GM21723 (cell line): ENCODE measurements around the gene IL1RAPL2.
"Not testable (repeated sequence)": the region's sequence is repeated elsewhere in the genome, so short reads cannot be mapped to it uniquely, and the experiment has no call there.

ENCODE experiments used
- ATAC-seq: cut with Tn5 transposase; IDR thresholded peaks from one replicate; pipeline ENCODE4 v1.9.1; 2021; ENCODE audit warnings: mild to moderate bottlenecking, moderate library complexity; ENCODE audit not compliant: unreplicated experiment

IL1RAPL2 gene

GRCh38 chrX:104842646-104843045 lies 276.6 kb downstream of the IL1RAPL2 start:
- ATAC-seq: no peak

DNA sequence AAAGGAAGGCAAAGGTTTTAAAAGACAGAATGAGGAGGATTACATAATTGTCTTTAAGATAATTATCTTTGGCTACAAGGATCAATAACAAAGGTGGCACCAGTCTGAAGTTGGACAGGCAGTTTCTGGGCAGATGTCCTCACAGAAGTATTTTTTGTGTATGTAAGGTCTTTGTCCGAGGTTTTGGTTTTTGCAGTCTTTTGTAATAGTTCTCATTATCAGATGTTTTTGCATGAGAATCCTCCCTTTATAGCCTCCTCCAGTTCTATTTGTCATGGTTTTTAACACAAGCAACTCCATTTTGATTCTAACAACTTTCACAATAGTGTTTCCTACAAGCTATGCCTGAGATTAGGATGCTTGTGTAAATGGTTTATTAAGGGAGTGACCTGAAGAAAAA lies 286.2 kb downstream of the IL1RAPL2 start:
- no peak for ATAC-seq

- ATAC-seq: no peak
Measured at GRCh38 chrX:104854188-104854587, 288.2 kb downstream of the IL1RAPL2 start.

DNA sequence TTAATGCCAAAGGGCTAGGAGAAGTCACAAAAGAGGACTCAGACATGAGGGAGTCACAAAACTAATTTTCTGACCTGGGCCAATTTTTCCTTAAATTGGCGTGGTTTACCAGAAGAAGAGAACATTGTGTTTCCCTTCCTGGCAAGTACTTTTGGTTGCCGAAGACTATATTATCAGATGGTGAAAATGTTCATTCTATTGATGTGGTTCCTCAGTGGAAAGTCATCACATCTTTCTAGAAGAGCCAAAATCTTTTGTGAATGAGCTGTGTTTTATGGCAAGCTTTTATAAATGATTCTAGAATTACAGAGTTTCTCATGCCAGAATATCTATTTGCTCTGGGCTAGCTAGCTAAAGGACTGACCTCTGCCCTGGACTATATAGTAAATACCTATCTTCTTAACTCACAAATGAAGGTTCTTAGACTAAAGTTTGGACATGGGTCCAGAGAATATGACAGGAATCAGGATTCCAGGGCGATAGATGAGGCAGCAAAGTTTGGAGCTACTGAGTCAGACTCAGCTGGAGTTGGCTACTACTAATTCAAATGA lies 288.9 kb downstream of the IL1RAPL2 start:
- ATAC-seq: no peak

DNA sequence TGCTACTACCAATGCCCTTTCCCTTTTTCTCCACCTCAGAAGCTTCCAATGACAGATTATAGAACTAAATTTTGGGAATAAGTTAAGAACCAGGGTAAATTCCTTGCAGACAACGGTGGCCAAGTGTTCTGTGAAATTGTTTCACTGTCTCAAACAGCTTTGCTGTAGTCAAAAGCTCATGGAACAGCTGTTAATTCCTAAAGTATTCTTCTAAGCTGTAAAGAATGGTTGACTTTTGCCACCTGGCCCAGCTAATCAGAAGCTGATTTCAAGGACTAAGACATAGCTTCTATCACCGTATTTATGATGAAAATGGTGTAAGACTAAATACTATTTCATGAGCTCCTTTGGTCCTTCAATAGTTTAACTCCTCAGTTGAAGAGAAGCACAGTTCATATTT lies 297.5 kb downstream of the IL1RAPL2 start:
- no peak for ATAC-seq

GRCh38 chrX:104864296-104864695 lies 298.3 kb downstream of the IL1RAPL2 start:
- ATAC-seq: no peak

GRCh38 chrX:104877504-104877903 lies 311.5 kb downstream of the IL1RAPL2 start:
- no peak for ATAC-seq

GRCh38 chrX:104902070-104902469 lies 336.1 kb downstream of the IL1RAPL2 start:
- ATAC-seq: no peak

DNA sequence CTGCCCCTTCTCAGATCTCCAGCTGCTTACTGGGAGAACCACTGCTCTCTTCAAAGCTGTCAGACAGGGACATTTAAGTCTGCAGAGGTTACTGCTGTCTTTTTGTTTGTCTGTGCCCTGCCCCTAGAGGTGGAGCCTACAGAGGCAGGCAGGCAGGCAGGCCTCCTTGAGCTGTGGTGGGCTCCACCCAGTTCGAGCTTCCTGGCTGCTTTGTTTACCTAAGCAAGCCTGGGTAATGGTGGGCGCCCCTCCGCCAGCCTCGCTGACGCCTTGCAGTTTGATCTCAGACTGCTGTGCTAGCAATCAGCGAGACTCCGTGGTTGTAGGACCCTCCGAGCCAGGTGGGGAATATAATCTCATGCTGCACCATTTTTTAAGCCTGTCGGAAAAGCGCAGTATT lies 343.7 kb downstream of the IL1RAPL2 start:
- ATAC-seq: not testable (repeated sequence)

- no peak for ATAC-seq
Measured at GRCh38 chrX:104913348-104913747, 347.3 kb downstream of the IL1RAPL2 start.

- not testable (repeated sequence) for ATAC-seq
Measured at GRCh38 chrX:104914686-104915085, 348.7 kb downstream of the IL1RAPL2 start.

DNA sequence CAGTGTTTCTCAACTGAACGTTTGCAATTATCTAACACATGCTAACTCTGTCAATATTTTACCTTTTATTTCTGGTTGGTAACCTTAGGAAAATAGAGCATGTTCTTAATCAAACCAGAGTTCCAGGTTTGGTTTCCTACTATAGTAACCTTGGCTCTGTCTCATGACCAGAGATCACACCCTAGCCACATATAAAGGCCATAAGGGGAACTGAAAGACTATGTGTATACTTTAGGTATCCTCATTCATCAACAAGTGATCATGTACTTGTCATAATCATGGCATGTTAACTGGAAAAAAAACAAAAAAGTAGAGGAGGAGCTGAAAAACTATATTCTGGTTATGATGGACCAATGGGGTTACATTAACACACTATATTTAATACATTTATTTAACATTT lies 352.1 kb downstream of the IL1RAPL2 start:
- no peak for ATAC-seq

GRCh38 chrX:104921584-104922205 lies 355.7 kb downstream of the IL1RAPL2 start:
- no peak for ATAC-seq

GRCh38 chrX:104922206-104922621 lies 356.2 kb downstream of the IL1RAPL2 start:
- peak; percentile 99 for ATAC-seq

DNA sequence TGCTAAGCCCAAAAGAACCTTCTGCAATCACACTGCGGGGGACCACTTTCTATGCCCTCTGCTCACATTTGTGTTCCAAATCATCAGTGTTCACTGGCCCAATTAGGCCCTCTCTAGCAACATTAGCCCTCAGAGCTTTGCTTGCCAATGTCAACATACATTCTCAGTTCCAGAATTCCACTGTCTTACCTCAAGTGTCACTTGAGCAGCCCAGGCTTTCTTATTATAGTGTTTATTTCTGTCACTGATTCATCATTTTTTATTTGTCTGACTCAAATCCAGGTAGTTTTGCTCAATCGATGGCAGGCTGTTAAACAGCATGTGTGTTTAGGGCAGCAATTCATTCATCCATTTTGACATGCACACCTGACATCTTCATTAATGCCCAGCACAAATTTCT lies 363.3 kb downstream of the IL1RAPL2 start:
- no peak for ATAC-seq

DNA sequence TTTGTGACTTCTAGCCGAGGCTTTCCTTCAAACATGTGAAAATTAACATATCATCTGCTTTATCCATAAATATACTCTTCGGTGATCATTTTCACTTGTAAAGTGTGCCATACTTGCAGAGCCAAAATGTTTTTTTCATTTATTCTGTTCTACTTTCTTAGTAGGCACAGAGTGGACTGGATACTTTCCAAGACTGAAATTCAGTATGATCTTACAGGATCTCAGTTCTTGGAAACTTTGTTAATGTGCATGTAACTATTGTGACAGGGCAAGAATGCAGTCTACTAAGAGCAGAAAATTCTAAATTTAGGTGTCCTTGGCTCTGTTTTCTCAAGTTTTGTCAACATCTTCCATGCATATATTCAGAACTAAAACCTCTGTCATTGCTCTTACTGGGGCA lies 369.6 kb downstream of the IL1RAPL2 start:
- ATAC-seq: no peak

DNA sequence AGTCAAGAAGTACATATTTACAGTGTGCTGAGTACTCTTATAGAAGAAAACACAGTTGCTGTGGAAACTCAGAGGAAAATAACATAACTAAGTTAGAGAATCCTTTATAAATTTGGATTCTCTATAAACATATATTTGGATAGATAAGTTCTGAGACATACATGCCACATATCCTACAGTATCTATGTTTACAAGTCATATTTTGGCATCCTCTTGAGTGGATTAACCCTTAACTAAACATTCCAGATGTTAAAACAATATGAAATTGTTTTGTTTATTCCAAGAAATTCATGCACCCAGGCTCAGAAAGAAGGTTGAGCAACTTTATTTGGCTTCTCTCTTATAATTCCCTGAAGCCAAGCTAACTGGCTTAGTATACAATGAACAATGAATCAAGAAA lies 387.3 kb downstream of the IL1RAPL2 start:
- ATAC-seq: no peak

DNA sequence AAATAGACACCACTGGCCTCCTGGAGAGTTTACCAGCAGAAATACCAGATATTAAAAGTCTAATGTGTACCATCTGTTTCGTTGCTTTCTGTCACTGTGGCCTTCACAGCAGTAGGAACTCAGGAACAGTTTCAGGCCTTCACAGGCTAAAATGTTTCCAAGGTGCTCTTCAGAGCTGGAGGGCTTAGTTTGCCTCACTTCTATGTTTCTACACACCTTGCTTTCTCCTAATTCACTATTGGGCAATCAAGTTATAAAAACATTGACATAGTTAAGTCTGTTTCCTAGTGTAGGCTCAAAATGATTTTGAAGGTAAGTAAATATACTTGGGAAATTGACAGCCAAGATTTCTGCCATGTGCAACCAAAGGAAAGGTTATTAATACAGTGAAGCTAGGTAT lies 395.9 kb downstream of the IL1RAPL2 start:
- no peak for ATAC-seq

DNA sequence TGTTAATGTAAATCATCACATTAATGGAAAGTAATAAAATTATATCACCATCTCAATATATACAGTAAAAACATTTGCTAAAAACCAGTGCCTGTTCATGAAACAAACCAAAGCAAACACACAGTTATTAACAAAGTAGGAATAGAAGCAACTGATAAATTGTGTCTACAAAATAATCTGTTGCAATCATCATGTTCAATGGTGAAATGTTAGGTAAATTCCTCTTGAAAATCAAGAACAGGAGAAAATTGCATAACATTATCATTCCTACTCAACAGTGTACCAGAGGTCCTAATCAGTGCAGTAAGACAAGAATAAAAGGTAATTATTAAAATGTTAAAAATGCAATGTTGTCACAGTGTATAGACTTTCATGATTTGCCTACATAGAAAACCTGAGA lies 402.2 kb downstream of the IL1RAPL2 start:
- ATAC-seq: no peak

DNA sequence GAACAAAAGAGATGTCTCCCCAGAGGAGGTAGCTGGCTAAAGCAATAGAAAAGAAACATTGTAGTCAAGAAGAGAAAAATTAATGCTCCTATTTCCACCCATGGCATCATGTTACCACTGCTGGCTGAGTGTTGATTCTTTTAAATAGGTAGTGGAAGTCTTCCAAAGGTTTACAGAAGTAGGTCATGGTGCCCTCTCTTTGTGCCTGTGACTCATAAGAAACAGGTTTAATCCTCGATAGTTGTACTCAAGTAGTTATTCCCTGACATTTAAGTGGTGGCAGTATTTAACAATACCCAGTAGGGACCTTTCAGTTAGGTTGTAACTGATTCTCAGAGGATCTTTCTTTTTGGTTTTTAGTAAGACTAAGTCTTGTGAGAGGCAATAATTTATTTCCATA lies 406.7 kb downstream of the IL1RAPL2 start:
- no peak for ATAC-seq

GRCh38 chrX:104987063-104987462 lies 421.1 kb downstream of the IL1RAPL2 start:
- no peak for ATAC-seq

- no peak for ATAC-seq
Measured at GRCh38 chrX:104988038-104988437, 422.0 kb downstream of the IL1RAPL2 start.

DNA sequence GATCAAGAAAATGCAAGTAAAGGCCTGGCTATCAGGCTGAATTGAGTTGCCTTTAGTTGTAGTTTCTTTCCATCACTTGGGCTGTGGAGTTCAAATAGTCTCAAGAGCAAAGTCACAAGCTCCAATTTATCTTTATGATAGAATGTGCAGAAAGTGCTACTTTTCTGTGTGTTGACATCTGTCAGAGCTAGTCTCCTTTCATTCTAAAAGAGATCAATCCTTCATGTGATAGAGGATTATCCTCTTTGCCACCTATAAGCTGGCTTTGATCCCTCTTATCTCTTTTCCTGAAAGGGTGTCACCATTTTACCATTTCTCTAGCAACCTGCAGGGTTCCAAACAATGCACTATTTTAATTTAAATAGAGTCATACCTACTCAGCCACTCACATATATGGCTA lies 429.5 kb downstream of the IL1RAPL2 start:
- ATAC-seq: no peak
